HUES6 (cell line): ENCODE measurements around the gene COG5.

Source experiments
- H3K27ac ChIP-seq: 2 replicates; pipeline ENCODE4 v1.7.0; 2013; ENCODE audit warnings: low read depth, mild to moderate bottlenecking, low read length, inconsistent platforms
- H3K27me3 ChIP-seq: 2 replicates; pipeline ENCODE4 v1.6.1; 2013; ENCODE audit warnings: low read length; ENCODE audit not compliant: control insufficient read depth, insufficient read depth
- H3K36me3 ChIP-seq: 2 replicates; pipeline ENCODE4 v1.6.1; 2013; ENCODE audit warnings: low read length; ENCODE audit not compliant: control insufficient read depth, insufficient read depth
- H3K4me1 ChIP-seq: 2 replicates; pipeline ENCODE4 v1.6.1; 2013; ENCODE audit warnings: low read length; ENCODE audit not compliant: control insufficient read depth, insufficient read depth
- H3K4me3 ChIP-seq: 2 replicates; pipeline ENCODE4 v1.5.1; 2013; ENCODE audit warnings: low read depth, low read length
- H3K9ac ChIP-seq: one replicate; pipeline ENCODE4 v1.6.1; 2013; ENCODE audit warnings: mild to moderate bottlenecking, low read length
- H3K9me3 ChIP-seq: 2 replicates; pipeline ENCODE4 v1.6.1; 2013; ENCODE audit warnings: low read depth, low read length; ENCODE audit not compliant: control insufficient read depth, insufficient read depth

COG5 gene

DNA sequence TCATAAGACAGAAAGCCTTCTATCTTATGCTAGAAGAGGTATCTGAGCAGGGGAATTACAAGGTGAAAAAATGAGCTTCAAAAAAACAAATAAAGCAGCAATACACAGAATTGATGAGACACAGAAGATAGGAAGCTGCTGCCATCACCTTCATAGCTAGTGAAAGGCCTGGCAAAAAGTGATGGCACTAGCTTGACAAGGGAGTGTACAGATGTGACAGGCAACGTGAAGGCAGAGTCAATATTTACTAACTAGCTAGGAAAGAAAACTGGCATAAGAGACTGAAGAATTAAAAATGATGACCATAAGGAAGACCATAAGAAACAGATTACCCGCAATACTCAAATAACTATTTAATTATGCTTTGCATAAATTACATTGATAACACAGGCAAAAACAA is 84.4 kb downstream of the COG5 start:
- H3K4me1 ChIP-seq, result no peaks in the 10 kb centered on the region
- no peak overlapping the region for H3K4me3 ChIP-seq
- H3K36me3 ChIP-seq, result no peaks in the 10 kb centered on the region
- H3K27me3 ChIP-seq, result no peaks in the 10 kb centered on the region
- H3K27ac ChIP-seq, result no peak overlapping the region
- H3K9ac ChIP-seq, result no peak overlapping the region
- no peaks in the 10 kb centered on the region for H3K9me3 ChIP-seq

DNA sequence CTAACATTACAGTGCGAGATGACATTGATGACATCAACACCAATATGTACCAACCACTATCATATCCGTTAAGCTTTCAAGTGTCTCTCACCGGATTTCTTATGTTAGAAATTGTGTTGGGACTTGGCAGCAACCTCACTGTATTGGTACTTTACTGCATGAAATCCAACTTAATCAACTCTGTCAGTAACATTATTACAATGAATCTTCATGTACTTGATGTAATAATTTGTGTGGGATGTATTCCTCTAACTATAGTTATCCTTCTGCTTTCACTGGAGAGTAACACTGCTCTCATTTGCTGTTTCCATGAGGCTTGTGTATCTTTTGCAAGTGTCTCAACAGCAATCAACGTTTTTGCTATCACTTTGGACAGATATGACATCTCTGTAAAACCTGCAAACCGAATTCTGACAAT is 89.6 kb downstream of the COG5 start:
- H3K27ac ChIP-seq, result no peak overlapping the region
- no peak overlapping the region for H3K4me3 ChIP-seq
- H3K27me3 ChIP-seq, result no peaks in the 10 kb centered on the region
- no peak overlapping the region for H3K9ac ChIP-seq
- H3K4me1 ChIP-seq, result no peaks in the 10 kb centered on the region; the same call in 1 of the 2 replicates
- no peaks in the 10 kb centered on the region for H3K36me3 ChIP-seq
- H3K9me3 ChIP-seq, result no peaks in the 10 kb centered on the region

DNA sequence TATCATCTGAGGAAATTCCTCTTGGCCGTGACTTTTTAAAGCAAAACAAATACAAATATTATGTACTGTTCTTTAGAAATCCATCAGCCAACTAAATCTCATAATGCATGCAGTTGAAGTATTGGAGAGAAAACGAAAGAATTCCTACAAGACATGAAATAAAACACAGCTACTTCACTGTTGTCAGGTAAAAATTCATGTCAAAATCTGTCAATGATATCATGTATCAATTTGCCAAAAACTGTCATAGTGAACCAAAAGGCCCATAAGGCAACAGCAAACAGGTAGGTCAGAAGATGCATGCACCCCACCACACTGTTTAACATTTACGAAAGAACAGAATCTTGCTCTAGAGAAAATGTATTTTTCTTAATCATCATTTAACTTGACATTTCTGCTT is 91.6 kb downstream of the COG5 start:
- no peak overlapping the region for H3K27ac ChIP-seq
- no peak overlapping the region for H3K9ac ChIP-seq
- no peak overlapping the region for H3K4me3 ChIP-seq
- no peaks in the 10 kb centered on the region for H3K9me3 ChIP-seq
- no peaks in the 10 kb centered on the region; the same call in 1 of the 2 replicates for H3K4me1 ChIP-seq
- no peaks in the 10 kb centered on the region for H3K27me3 ChIP-seq
- no peaks in the 10 kb centered on the region for H3K36me3 ChIP-seq

DNA sequence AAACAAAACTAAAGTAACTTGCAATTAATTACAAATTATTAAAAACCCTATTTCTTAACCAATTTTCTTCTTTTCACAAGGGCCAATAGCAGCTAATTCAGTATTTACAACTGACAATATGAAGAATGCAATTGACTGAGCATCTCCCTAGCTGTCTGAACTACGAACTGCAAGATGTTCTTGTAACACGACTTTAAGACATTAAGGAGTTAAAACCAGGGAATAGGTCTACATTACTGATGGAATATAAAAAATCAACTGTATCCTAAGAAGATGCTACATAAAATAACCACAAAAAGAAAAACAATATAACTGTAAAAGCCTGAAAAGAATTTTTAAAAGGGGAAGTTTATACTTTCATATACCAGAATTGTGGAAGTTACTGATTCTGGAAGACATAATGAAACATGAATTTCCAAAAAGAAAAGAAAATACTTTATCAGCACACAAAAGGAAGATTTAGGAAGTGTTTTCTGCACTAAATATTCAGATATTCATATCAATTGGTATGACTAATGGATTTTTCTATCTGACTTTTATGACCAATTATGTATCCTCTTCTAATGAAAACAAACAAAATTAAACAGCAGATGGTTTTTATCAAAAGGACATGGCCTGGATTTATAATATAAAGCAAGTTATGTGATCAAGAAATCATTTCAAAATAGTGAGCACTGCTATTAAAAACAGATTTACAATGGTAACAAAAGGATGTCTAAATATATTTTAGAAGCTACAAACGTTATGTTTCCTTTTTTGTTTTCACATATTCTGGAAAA is 92.2 kb downstream of the COG5 start:
- Histone ChIP-seq H3K4me3 (no peak overlapping the region), H3K27ac (no peak overlapping the region), H3K9ac (no peak overlapping the region), H3K27me3 (no peaks in the 10 kb centered on the region), H3K36me3 (no peaks in the 10 kb centered on the region), H3K9me3 (no peaks in the 10 kb centered on the region), H3K4me1 (no peaks in the 10 kb centered on the region; the same call in 1 of the 2 replicates)

DNA sequence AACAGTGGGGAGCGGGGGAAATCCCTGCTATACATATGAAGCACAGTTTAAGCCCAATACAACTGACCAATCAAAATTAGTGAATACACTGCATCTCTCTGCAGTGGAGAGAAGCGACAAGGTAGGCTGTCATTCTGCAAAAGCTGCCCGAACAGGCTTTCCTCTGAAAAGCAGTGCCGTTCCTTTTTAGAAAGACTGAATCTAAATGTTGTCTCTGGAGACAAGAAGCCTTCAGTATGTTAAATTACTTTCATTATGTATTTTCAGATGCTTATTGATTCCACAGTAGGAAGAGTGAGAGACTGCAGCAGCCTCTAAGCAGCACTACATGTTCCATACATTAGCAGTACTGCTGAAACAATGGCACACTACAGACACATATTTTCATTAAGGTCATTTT is 93.8 kb downstream of the COG5 start, which contains the start of gene GPR22:
Gene GPR22 (plus strand): TSS at position 129 of the 400 bp plus-strand sequence. CDS start 4,004 bp downstream, outside the sequence.
- H3K27me3 ChIP-seq, result no peaks in the 10 kb centered on the region
- H3K9me3 ChIP-seq, result no peaks in the 10 kb centered on the region
- H3K9ac ChIP-seq, result no peak within 1 kb of the TSS
- no peaks in the 10 kb centered on the region; the same call in 1 of the 2 replicates for H3K4me1 ChIP-seq
- no peak within 1 kb of the TSS for H3K4me3 ChIP-seq
- no peaks in the 10 kb centered on the region for H3K36me3 ChIP-seq
- no peak within 1 kb of the TSS for H3K27ac ChIP-seq

DNA sequence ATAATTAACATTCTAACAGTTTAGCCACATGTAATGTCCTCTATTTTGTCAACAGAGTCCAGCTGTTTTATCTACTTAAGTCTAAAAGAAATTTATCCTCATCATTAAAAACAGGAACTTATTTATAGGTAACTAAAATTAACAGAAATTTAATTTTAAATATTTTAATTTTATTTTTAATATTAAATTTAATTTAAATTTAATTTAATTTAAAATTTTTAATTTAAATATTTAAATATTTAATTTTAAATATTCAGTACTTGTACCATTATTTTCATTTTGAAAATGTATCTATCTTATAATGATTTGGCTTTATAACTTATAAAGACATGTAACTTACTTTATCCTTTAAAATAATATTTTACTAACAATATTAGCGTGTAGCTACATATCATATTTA is 94.9 kb downstream of the COG5 start:
- Histone ChIP-seq H3K4me1 (peaks cover 3% of the 10 kb centered on the region), H3K4me3 (no peak overlapping the region), H3K9ac (no peak overlapping the region), H3K36me3 (no peaks in the 10 kb centered on the region), H3K27me3 (no peaks in the 10 kb centered on the region), H3K9me3 (no peaks in the 10 kb centered on the region), H3K27ac (no peak overlapping the region)

DNA sequence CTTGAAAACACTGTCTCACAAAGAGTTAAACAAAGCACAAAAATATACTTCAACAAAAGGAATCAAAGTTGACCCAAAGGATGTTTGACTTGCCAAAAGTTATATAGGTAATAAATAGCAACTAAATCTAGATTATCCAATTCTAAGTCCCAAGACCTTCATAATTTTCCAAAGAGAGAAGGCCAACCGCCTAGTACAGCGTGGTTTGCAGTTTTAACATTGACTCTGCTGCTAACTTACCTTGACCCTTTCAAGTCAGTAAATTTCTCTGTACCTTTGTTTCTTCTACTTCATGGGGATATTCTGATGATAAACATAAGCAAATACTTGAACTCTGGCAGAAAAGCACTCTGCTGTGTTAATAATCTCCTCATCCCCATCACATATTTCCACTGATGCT is 95.7 kb downstream of the COG5 start:
- H3K9ac ChIP-seq, result no peak overlapping the region
- H3K27me3 ChIP-seq, result no peaks in the 10 kb centered on the region
- H3K36me3 ChIP-seq, result no peaks in the 10 kb centered on the region
- peaks cover 10% of the 10 kb centered on the region for H3K4me1 ChIP-seq
- H3K27ac ChIP-seq, result no peak overlapping the region
- H3K4me3 ChIP-seq, result no peak overlapping the region
- no peaks in the 10 kb centered on the region for H3K9me3 ChIP-seq

DNA sequence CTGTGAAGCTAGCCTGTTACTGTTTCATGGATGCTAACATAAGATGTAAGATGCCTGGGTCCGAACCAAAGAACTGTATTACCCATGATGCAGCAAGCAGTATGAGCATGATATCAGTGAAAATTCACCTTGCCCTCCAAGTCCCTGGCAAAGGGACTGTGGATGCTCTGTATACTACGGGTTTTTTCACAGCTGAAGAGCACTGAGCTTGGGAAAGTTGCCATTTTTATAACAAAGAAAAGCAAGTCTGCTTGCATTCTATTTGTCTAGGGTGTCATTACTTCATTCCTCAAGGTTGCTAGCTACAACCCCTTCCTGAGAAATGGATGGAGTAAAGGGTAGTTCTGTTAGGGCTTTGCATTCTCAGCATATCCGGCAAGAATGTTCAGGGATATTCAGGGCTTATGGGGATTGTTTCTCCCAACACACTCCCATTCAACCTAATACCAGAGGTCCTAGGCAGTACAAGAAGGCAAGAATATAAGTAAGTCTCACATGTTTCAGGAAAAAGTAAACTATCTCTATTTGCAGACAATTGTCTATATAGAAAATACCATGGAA is 99.0 kb downstream of the COG5 start:
- Histone ChIP-seq H3K4me3 (no peak overlapping the region), H3K27me3 (no peaks in the 10 kb centered on the region), H3K36me3 (no peaks in the 10 kb centered on the region), H3K9ac (no peak overlapping the region), H3K4me1 (peaks cover 10% of the 10 kb centered on the region), H3K27ac (no peak overlapping the region), H3K9me3 (no peaks in the 10 kb centered on the region)

DNA sequence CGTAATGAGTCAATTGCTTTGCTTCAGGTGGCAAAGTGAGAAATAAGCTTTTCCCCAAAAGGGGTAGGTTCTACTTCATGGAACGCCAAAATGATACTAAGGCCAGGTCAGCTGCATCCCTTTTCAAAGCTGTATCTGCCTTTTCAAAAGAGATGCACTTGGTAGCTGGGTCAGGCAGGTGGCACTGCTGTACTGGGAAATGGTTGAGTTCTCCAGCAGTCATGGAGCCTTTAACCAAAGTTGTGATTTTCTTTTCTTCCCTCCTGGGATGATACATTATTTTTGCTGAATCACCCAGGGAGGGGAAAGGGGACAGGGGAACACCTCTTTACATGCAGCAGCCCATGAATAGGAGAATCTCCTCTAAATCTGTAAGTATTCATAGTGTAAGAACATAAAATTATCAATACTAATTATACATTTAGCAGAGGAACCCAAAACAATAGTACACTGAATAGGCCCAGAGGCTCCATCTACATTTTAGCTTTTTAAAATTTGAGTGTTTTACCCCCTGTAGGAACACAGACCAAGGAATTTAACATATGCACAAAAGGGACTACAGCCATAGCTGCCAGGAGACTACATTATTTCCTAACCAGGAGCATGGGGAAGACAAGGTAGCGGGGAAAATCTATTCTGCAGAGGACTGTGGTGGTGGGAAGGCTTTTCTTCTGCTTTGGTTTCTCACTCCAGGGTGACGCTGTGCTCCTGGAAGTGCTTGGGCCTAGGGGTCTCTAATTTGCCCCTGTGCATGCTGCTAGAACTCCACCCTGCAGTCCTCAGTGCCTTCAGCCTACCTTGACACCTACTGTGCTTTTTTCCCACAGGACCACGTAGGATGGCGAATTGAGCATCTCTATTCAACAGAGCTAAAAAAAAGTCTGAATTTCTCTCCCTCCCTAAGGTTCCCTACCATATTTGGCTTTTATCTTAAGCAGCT is 100.3 kb downstream of the COG5 start:
- no peak overlapping the region for H3K4me3 ChIP-seq
- H3K9me3 ChIP-seq, result no peaks in the 10 kb centered on the region
- no peak overlapping the region for H3K9ac ChIP-seq
- no peaks in the 10 kb centered on the region for H3K27me3 ChIP-seq
- no peak overlapping the region for H3K27ac ChIP-seq
- H3K36me3 ChIP-seq, result no peaks in the 10 kb centered on the region
- peaks cover 10% of the 10 kb centered on the region for H3K4me1 ChIP-seq

DNA sequence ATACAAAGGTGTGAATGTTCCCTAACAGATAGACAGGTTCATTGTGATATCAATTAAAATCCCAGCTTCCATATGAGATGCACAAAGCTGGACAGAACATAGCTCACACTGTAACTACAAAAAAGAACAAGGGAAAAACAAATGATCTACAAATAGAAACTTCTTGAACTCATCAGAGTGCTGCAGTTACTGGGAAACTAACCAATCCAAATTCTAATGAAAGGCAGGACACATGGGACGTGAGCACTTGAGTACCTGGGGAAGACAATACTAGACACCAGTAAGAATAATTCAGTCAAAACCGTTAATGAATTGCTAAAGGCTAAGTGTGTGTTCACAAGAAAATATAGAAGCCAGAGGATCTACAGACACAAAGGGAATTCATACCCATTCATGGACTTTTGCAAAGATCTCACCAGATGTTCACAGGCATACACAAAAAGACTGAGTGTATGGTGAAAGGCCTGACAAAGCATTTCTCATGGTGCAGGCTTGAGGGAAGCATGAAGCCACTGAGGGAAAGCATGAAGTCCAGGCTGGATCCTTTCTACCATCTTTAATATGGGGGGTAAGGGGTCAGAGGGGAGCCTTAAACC is 101.7 kb downstream of the COG5 start:
- H3K36me3 ChIP-seq, result no peaks in the 10 kb centered on the region
- H3K27ac ChIP-seq, result no peak overlapping the region
- H3K9ac ChIP-seq, result no peak overlapping the region
- peaks cover 10% of the 10 kb centered on the region for H3K4me1 ChIP-seq
- no peak overlapping the region for H3K4me3 ChIP-seq
- H3K27me3 ChIP-seq, result no peaks in the 10 kb centered on the region
- no peaks in the 10 kb centered on the region for H3K9me3 ChIP-seq
